Liver (tissue), 9 donors: ENCODE measurements around the gene OPN5. TPM values are rescaled to one million over a fixed set of nuclear protein-coding genes. Genes with fewer than 3 reads are reported as not detected.

ENCODE experiments used
- DNase-seq: peaks from one replicate; pipeline ENCODE4 v3.0.0-alpha.2; 2017; ENCODE audit warnings: low spot score
- H3K27ac ChIP-seq, 2 donors: one replicate each; pipeline ENCODE4 v1.7.0; 2013; ENCODE audit warnings: inconsistent platforms in 2 of 2, low read length in 2 of 2, control low read depth in 1 of 2, low read depth in 1 of 2, mild to moderate bottlenecking in 1 of 2
- H3K27me3 ChIP-seq, 4 donors: one replicate each; pipeline versions ENCODE4 v1.6.1 to v1.7.0; 2013; ENCODE audit warnings: low read length in 3 of 4, inconsistent platforms in 1 of 4, mild to moderate bottlenecking in 1 of 4, moderate library complexity in 1 of 4; ENCODE audit not compliant: control insufficient read depth in 4 of 4, insufficient read depth in 4 of 4
- H3K36me3 ChIP-seq, 4 donors: one replicate each; pipeline versions ENCODE4 v1.6.1 to v1.7.0; 2013; ENCODE audit warnings: low read length in 3 of 4, mild to moderate bottlenecking in 3 of 4, low read depth in 1 of 4, moderate library complexity in 1 of 4; ENCODE audit not compliant: control insufficient read depth in 4 of 4, insufficient read depth in 3 of 4
- H3K4me1 ChIP-seq, 4 donors: one replicate each; pipeline versions ENCODE4 v1.6.1 to v1.7.0; 2013; ENCODE audit warnings: low read length in 3 of 4, mild to moderate bottlenecking in 3 of 4, moderate library complexity in 1 of 4; ENCODE audit not compliant: control insufficient read depth in 4 of 4, insufficient read depth in 4 of 4
- H3K4me3 ChIP-seq, 3 donors: one replicate each; pipeline versions ENCODE4 v1.6.1 to v1.7.0; 2013; ENCODE audit warnings: low read length in 3 of 3, control low read depth in 1 of 3, low read depth in 1 of 3, mild to moderate bottlenecking in 1 of 3
- H3K9ac ChIP-seq, 2 donors: one replicate each; pipeline ENCODE4 v1.7.0; 2013; ENCODE audit warnings: low read length in 2 of 2, mild to moderate bottlenecking in 2 of 2, moderate library complexity in 2 of 2, control low read depth in 1 of 2, low read depth in 1 of 2
- H3K9me3 ChIP-seq, 4 donors: one replicate each; pipeline versions ENCODE4 v1.6.1 to v1.7.0; 2013; ENCODE audit warnings: low read length in 3 of 4; ENCODE audit not compliant: control insufficient read depth in 4 of 4
- EGR1 ChIP-seq, 2 donors: IDR thresholded peaks; 2 replicates each; pipeline ENCODE4 v1.6.1; 2016 to 2018; ENCODE audit warnings: antibody characterized with exemption in 2 of 2, low read depth in 2 of 2
- FOXA1 ChIP-seq: IDR thresholded peaks from 2 replicates; pipeline ENCODE4 v1.6.1; 2016; ENCODE audit warnings: antibody characterized with exemption
- FOXA2 ChIP-seq: IDR thresholded peaks from 2 replicates; pipeline ENCODE4 v1.6.1; 2016; ENCODE audit warnings: antibody characterized with exemption
- HNF4A ChIP-seq, 2 donors: conservative IDR thresholded peaks; 2 replicates each; pipeline ENCODE4 v1.6.1; 2016; ENCODE audit warnings: antibody characterized with exemption in 2 of 2, mild to moderate bottlenecking in 2 of 2
- JUND ChIP-seq, 2 donors: IDR thresholded peaks; 2 replicates each; pipeline ENCODE4 v1.6.1; 2016; ENCODE audit warnings: antibody characterized with exemption in 2 of 2
- RAD21 ChIP-seq, 2 donors: IDR thresholded peaks; 2 replicates each; pipeline ENCODE4 v1.6.1; 2016; ENCODE audit warnings: antibody characterized with exemption in 2 of 2, mild to moderate bottlenecking in 2 of 2
- RXRA ChIP-seq, 2 donors: IDR thresholded peaks; 2 replicates each; pipeline ENCODE4 v1.6.1; 2017 to 2018; ENCODE audit warnings: antibody characterized with exemption in 2 of 2, mild to moderate bottlenecking in 1 of 2
- SP1 ChIP-seq: IDR thresholded peaks from 2 replicates; pipeline ENCODE4 v1.6.1; 2018; ENCODE audit warnings: antibody characterized with exemption, mild to moderate bottlenecking
- TAF1 ChIP-seq: conservative IDR thresholded peaks from 2 replicates; pipeline ENCODE4 v1.6.1; 2016; ENCODE audit warnings: antibody characterized with exemption, mild to moderate bottlenecking
- WGBS: extraction: QIAGEN DNeasy Blood & Tissue Kit; methylation state at CpG from one replicate; pipeline ENCODE4 v1.1.7; 2013; 5-methylcytosine and 5-hydroxymethylcytosine counted together
- polyA plus RNA-seq, 2 donors: library from polyadenylated mRNA; stranded (reverse) in 1 of 2; unstranded in 1 of 2; fragments of 200-250 nt in 1 of 2; fragments of >200 nt in 1 of 2; fragmentation: Nextera tagmentation in 1 of 2; extraction: Ambion mirVana in 1 of 2; gene quantifications; one replicate each; pipeline versions ENCODE4 v1.2.1 to v1.2.3, GENCODE V29; 2013 to 2015
- total RNA-seq, 2 donors: library from RNA; depleted of rRNA; stranded (reverse); fragments of >200 nt; gene quantifications; one replicate each; pipeline ENCODE4 v1.2.3, GENCODE V29; 2014
- TF ChIP-seq, protein P1 (sequence below): IDR thresholded peaks from 2 replicates; pipeline ENCODE4 v1.6.1; 2016; ENCODE audit warnings: antibody characterized with exemption
- TF ChIP-seq, protein P2 (sequence below): fragments of 150-350 bp; IDR thresholded peaks from 2 replicates; pipeline ENCODE4 v1.5.1; 2017; ENCODE audit warnings: improper control_type of control experiment, low read depth, low read length; ENCODE audit not compliant: missing input control
- TF ChIP-seq, protein P3 (sequence below): IDR thresholded peaks from 2 replicates; pipeline ENCODE4 v1.6.1; 2016; ENCODE audit warnings: antibody characterized with exemption
- TF ChIP-seq, protein P4 (sequence below): IDR thresholded peaks from 2 replicates; pipeline ENCODE4 v1.6.1; 2016; ENCODE audit warnings: antibody characterized with exemption
- donor health status: healthy.
- donor health status: healthy.
- donor health status: healthy.
- donor health status: healthy.
- donor health status: healthy.

OPN5 gene
- total and polyA plus RNA-seq, 4 donors, result not detected

DNA sequence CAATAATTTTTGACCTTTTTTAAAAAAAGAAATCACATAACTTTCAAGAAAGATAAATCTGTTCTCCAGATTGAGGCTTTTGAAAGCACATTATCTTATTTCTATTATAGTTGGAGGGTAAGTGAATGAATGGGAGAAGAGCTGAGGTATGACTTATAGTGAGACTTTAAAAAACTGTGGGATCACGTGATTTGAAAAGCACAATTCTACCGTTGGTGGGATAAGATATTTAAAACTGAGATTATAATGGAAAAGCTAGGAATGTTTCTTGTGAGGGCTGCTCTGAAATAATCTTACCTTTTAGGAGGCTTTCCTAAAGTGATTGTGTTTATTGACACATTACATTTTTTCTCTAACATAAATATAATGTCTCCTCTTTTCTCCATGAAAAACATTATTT lies 9.5 kb upstream of the OPN5 start:
- no peaks in the 10 kb centered on the region for H3K9me3 ChIP-seq
- no peak overlapping the region for H3K9ac ChIP-seq
- no peaks in the 10 kb centered on the region for H3K36me3 ChIP-seq
- no peak overlapping the region for H3K4me3 ChIP-seq
- no peaks in the 10 kb centered on the region for H3K4me1 ChIP-seq
- WGBS, result 73% methylated on average over 2 of the region's 2 CpGs
- H3K27ac ChIP-seq, result no peak overlapping the region
- no peaks in the 10 kb centered on the region for H3K27me3 ChIP-seq
- no peak for DNase-seq
- TF ChIP-seq EGR1 (IDR thresholded peaks at IDR 0.05; ENCODE audit: low read depth in 2 of 2), result no peak

DNA sequence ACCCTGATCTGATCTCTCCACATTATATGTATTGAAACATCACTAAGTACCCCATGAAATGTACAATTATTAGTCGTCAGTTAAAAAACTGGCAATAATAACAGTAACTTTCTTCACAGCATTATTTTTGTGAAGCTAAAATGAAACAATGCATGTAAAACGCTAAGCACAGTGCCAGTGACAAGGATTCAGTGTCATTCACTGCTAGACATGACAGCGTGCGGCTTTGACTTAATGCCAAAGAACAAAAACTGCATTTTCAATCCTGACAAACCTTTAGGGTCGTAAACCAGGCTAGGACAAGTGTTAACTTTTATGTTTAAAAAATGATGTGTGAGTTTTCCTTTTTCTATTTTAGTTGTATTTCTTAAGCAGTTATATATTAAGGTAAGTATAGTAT lies 8.8 kb upstream of the OPN5 start:
- TF ChIP-seq RAD21 (IDR thresholded peaks at IDR 0.05) (no peak), JUND (IDR thresholded peaks at IDR 0.05) (no peak), TAF1 (no peak), RXRA (IDR thresholded peaks at IDR 0.05) (no peak), HNF4A (conservative IDR thresholded peaks at IDR 0.05) (no peak), FOXA1 (no peak), SP1 (no peak), EGR1 (IDR thresholded peaks at IDR 0.05; ENCODE audit: low read depth in 2 of 2) (no peak)
- TF ChIP-seq, protein P1, sequence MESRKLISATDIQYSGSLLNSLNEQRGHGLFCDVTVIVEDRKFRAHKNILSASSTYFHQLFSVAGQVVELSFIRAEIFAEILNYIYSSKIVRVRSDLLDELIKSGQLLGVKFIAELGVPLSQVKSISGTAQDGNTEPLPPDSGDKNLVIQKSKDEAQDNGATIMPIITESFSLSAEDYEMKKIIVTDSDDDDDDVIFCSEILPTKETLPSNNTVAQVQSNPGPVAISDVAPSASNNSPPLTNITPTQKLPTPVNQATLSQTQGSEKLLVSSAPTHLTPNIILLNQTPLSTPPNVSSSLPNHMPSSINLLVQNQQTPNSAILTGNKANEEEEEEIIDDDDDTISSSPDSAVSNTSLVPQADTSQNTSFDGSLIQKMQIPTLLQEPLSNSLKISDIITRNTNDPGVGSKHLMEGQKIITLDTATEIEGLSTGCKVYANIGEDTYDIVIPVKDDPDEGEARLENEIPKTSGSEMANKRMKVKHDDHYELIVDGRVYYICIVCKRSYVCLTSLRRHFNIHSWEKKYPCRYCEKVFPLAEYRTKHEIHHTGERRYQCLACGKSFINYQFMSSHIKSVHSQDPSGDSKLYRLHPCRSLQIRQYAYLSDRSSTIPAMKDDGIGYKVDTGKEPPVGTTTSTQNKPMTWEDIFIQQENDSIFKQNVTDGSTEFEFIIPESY, result no peak
- TF ChIP-seq, protein P2, sequence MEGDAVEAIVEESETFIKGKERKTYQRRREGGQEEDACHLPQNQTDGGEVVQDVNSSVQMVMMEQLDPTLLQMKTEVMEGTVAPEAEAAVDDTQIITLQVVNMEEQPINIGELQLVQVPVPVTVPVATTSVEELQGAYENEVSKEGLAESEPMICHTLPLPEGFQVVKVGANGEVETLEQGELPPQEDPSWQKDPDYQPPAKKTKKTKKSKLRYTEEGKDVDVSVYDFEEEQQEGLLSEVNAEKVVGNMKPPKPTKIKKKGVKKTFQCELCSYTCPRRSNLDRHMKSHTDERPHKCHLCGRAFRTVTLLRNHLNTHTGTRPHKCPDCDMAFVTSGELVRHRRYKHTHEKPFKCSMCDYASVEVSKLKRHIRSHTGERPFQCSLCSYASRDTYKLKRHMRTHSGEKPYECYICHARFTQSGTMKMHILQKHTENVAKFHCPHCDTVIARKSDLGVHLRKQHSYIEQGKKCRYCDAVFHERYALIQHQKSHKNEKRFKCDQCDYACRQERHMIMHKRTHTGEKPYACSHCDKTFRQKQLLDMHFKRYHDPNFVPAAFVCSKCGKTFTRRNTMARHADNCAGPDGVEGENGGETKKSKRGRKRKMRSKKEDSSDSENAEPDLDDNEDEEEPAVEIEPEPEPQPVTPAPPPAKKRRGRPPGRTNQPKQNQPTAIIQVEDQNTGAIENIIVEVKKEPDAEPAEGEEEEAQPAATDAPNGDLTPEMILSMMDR, result no peak
- TF ChIP-seq, protein P3, sequence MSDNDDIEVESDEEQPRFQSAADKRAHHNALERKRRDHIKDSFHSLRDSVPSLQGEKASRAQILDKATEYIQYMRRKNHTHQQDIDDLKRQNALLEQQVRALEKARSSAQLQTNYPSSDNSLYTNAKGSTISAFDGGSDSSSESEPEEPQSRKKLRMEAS, result no peak
- H3K36me3 ChIP-seq, result no peaks in the 10 kb centered on the region
- DNase-seq, result no peak
- H3K4me3 ChIP-seq, result no peak overlapping the region
- no peaks in the 10 kb centered on the region for H3K27me3 ChIP-seq
- no peaks in the 10 kb centered on the region for H3K9me3 ChIP-seq
- no peak overlapping the region for H3K9ac ChIP-seq
- H3K27ac ChIP-seq, result no peak overlapping the region
- 87% methylated on average over 5 of the region's 5 CpGs for WGBS
- no peaks in the 10 kb centered on the region for H3K4me1 ChIP-seq

DNA sequence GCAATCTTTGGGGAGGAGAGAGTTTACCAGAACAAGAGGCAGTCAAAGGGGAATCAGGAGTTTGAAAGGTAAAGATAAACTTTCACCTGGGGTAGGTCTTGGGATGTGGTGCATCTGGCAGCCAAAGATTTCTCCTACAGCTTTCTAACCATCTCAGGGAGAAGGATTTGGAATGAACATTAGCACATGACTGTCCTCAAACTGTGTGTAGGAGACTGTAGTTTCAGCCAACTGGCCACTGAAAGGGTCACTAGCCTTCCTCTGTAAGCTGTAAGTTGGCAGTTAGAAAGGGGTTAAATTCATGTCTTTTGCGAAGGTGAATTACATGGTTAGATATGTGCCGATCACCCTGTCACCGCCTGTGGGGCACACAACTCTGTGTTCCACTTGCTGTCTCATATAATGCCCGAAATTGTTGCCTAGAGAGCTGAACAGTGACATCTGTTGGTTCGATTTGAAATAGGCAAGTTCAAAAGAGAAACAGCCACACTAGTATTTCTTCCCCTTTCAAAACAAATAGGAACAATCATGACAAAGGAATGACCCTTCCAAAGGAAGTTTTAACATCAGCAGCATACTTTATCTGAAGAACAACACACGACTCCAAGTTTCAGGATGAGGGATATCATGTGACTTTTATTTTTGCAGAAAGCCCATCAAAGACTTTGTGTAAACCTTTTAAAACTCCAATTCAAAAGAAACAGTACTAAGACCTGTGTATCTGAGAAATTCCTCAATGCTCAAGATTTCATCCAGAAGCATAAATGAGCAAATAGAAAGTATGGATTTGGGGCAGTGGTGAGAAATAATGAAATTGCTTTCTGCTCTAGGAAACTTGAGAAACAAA lies 1.1 kb upstream of the OPN5 start:
- TF ChIP-seq HNF4A (conservative IDR thresholded peaks at IDR 0.05) (no peak), FOXA2 (no peak), RAD21 (IDR thresholded peaks at IDR 0.05) (peak; percentile 87 to 88), SP1 (no peak)
- TF ChIP-seq, protein P2, result peak; percentile 71
- TF ChIP-seq, protein P4, sequence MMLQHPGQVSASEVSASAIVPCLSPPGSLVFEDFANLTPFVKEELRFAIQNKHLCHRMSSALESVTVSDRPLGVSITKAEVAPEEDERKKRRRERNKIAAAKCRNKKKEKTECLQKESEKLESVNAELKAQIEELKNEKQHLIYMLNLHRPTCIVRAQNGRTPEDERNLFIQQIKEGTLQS, result no peak
- Histone ChIP-seq H3K4me3 (peak overlapping the region in 1 of 3 donors; percentile 24), H3K9ac (no peak overlapping the region), H3K9me3 (no peaks in the 10 kb centered on the region), H3K36me3 (no peaks in the 10 kb centered on the region), H3K4me1 (peaks cover 0 to 3% (median 0%) of the 10 kb centered on the region in 4 donors), H3K27me3 (peaks cover 0 to 3% (median 0%) of the 10 kb centered on the region in 4 donors), H3K27ac (no peak overlapping the region)
- no peak for DNase-seq
- 1% methylated on average over 6 of the region's 6 CpGs for WGBS
